Measurements from ENCODE around the gene RER1. TPM values are rescaled to one million over a fixed set of nuclear protein-coding genes. Genes with fewer than 3 reads are reported as not detected.

RER1 gene
- polyA plus RNA-seq, 12 donors, result 69.7 to 174 (median 84.7) TPM; not detected in 1

DNA sequence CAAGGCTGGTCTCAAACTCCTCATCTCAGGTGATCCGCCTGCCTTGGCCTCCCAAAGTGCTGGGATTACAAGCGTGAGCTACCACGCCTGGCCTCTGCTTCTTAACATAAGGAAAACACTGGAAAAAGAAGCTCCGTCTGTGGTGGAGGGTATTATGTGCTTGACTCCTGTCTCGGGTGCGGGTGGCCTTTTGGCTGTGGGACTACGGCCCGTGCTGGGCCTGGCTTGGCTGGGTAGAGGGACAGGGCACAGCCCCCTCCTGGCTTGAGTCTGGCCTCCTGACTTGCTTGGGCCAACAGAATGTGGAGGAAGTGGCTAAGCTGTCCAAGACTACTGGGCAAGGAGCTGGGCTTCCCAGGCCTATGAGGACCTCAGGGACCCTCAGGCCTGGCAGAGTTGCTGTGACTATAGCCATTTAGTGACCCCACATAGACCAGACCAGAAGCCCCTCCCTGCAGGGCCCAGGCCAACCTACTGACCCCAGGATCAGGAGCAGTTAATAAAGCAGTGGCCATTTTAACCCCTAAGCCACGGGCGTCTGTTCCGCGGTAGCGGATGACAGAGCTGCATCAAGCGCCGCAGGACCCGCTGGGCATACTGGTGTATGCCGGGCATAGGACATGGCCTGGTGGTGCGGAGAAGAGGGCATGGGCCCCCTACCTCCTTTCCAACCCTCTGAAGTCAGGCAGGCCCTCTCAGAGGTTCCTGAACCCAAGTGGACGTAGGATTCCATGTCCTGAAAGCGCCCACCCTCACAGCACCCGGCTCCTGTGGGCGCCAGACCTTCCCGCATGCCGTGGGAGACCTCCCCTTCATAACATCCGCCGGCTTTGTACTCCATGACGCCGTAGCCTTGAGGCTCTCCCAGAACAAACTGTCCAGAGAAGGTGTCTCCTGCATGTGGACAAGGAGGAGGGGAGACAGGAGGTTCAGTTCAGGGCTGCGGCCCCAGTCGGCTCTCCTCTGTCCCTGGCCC, 4.7 kb upstream of the RER1 start:
- no peak for DNase-seq

GRCh38 chr1:2388004-2388913, 3.4 kb upstream of the RER1 start:
- no peak for DNase-seq

GRCh38 chr1:2389644-2390043, 2.0 kb upstream of the RER1 start:
- DNase-seq, result no peak

GRCh38 chr1:2391931-2392509, 379 bp downstream of the RER1 start:
- no peak for DNase-seq

GRCh38 chr1:2392686-2393085, 1.0 kb downstream of the RER1 start:
- no peak for DNase-seq

DNA sequence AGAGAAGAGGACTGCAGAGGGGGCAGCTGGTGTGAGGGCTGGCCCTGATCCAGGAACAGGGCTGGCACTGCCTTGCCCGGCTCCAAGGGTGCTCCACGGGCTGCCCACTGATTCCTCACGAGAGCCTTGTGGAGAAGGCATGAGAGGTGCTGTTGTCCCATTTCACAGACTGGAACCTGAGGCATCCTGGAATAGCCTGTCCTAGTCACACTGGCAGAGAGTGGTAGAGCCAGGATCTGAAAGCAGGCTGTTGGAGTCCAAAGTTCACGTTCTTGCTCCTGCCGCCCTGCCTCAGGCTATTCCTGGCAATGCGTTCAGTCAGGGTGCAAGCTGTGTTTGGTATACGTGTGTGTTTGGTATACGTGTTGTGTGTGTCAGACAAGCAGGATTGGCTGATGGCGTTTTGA, 1.8 kb downstream of the RER1 start:
- no peak for DNase-seq

- DNase-seq, result no peak
These were observed 2.6 kb downstream of the RER1 start for GRCh38 chr1:2394220-2394619.

GRCh38 chr1:2394761-2395160, 3.1 kb downstream of the RER1 start:
- no peak for DNase-seq

DNA sequence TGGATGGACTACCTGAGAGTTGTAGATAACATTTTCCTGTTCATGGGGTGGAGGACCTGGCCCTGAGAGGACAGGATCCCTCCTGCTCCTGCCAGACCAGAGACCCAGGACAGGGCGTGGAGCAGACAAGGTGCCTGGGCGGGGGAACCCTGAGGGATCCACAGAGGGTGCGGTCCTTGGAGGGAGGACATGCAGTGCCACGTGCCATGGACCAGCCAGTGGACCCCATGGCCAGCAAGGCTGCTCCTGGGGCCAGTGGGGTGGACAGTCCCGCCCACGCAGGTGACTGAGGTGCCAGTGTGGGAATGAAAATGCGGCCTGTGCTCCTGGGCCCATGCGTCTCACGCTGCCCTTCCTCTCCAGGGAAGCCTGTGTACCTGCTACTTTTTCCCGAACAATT, 3.6 kb downstream of the RER1 start:
- no peak for DNase-seq

DNA sequence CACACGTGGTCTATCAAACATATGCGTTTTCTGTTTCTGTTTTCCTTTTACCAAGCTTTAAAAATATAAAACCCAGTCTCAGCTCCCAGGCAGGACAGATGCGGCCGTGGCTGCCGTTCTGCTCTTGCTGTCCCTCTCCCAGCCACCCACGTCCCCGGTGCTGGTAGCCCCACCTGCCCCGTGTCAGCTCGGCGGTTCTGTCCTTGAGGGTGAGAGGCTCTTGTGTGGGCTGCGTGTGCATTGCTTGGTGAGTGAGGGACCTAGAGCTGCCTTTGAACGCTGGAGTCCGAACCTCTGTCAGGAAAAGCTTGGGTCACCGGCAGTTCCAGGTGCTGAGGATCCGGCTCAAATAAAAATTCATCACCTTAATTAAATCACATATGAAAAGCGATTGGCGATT, 4.4 kb downstream of the RER1 start:
- no peak for DNase-seq

DNA sequence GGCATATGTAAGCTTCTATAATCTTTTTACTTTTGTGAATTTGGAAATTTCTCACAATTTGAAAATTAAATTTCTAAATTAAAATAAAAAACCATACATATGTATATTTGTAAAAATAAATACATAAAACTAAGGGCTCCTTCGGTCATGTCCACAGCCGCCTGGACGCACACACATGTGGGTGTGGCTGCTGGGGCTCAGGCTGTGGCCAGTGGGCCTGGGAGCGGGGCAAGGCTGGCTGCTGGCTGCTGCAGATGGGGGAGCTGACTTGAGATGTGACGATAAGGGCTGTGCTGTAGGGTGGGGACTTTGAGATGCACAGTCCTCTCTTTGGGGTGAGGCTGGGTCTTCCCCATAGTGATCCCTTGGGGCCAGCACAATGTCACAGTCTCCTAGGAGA, 4.8 kb downstream of the RER1 start:
- DNase-seq, result no peak

DNA sequence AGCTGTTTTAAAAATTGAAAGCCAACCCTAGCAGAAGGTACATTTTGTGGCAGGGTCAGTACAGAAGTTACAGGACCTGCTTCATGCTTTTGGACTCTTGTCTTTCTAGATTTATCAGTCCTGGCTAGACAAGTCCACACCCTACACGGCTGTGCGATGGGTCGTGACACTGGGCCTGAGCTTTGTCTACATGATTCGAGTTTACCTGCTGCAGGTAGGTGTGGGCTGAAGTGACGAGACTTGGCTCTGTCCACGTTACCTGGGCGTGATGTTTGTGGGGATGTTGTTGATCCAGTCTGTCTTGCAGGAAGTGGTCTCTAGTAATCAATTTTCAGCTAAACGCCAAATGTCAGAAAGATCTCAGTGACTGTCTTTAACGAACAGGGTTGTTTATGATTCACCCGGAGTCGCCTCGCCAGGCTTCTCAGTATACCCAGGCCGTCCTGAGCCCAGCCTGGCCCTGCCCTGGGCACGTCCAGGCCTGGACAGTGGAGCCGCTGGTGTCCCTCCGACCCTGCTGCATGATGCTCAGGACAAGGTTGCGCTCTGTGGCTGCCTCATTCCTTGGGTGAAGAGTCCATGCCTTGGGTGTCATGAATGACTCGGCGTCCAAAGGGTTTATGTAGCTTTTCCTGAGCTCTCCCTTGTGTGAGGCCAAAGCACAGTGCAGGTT, 5.5 kb downstream of the RER1 start:
- no peak for DNase-seq

- no peak for DNase-seq
These were observed 7.2 kb downstream of the RER1 start for GRCh38 chr1:2398871-2399270.

GRCh38 chr1:2399890-2400575, 8.4 kb downstream of the RER1 start:
- DNase-seq, result no peak

GRCh38 chr1:2400576-2400909, 8.9 kb downstream of the RER1 start:
- no peak for DNase-seq

DNA sequence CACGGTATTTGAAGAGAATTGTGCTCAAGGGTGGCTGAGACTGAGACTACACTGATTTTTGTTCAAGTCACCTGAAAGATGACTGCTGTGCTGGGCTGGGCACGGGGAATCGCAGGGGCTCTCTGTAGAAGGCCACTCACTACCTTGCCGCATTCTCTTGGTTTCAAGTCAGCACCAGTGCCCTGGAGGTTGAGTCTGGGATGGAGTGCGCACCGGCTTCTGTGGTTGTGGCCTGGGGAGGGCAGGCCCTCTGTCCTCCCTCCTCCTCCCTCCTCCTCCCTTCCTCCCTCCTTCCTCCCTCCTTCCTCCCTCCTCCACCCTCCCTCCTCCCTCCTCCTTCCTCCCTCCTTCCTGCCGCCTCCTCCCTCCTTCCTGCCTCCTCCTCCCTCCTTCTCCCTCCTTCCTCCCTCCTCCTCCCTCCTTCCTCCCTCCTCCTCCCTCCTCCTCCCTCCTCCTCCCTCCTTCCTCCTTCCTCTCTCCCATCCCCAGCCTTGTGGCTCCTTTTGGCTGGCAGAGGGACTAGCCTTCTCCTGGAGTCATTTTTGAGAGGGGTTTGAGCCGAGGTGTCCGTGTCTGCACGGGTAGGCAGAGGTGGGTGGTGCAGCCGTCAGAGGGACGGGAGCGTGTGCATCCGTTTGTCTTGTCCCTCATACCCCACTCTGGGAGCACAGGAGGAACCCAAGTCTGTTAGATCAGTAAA, 9.5 kb downstream of the RER1 start:
- DNase-seq, result no peak

DNA sequence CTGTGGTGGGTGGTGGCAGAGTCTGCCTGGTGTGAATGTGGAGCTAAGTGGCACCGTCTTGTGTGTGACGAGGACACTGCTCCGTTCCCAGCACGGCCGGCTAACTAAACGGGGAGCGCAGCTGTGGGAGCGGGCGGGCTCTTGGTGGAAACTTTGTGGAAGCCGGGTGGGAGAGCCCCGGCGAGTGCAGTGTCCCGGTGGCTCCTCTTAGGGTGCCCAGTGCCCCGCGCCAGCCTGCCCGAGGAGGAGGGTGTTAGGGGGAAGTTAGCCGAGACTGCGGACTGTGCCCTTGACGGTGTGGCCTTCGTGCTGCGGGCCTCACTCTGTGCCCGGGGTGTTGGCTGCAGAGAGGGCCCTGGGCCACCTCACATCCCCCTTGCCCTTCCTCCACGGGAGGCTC, 10.8 kb downstream of the RER1 start:
- DNase-seq, result no peak

DNA sequence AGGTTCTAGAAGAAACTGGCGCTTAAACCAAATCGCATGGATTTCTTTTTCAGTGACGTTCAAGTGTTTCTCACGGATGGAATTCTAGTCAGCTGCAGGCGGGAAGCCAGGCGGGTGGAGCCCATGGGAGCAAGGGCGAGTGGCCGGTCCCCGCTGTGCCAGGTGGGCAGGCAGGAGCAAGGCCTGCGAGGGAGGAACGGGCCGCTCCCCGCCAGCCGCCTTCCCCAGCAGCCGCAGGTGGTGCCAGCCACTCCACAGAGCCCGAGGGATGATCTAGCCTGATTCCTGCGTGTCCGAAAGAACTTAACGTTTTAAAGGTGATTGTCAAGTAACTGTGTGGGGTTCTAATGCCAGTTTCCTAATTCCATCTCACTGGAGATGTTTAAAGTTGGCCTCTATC, 11.6 kb downstream of the RER1 start:
- no peak for DNase-seq

GRCh38 chr1:2404142-2404889, 12.7 kb downstream of the RER1 start:
- no peak for DNase-seq

Measured in muscle of arm (tissue), 12 donors.